GM12878 (cell line): ENCODE measurements around the gene MEAF6. TPM values are rescaled to one million over a fixed set of nuclear protein-coding genes. Genes with fewer than 3 reads are reported as not detected.

ENCODE experiments used
- ATAC-seq: fragments of 200-7000 bp; cut with Tn5 transposase; 3 replicates; pipeline ENCODE4 v1.9.1; 2020; ENCODE audit warnings: mild to moderate bottlenecking, moderate library complexity
- BruUV-seq: library from RNA; stranded (reverse); fragments of 400-500 nt; replicated peaks from 2 replicates; lab custom pipeline; 2021; lab: Mats Ljungman, UMichigan
- CTCF ChIA-PET: fragments of 300-600 bp; sonication (Branson Sonifier 250); formaldehyde crosslinking; extraction: SDS; loops from one replicate; lab custom pipeline; 2021; ENCODE audit warnings: inconsistent platforms; lab: Yijun Ruan, JAX
- POLR2A ChIA-PET: fragments of 350-600 bp; formaldehyde crosslinking; extraction: SDS; loops from one replicate; lab custom pipeline; 2021; ENCODE audit warnings: inconsistent platforms; lab: Charles Lee
- RAD21 ChIA-PET: fragments of 300-600 bp; sonication (Branson Sonifier 250); formaldehyde crosslinking; loops from one replicate; lab custom pipeline; 2023; ENCODE audit warnings: antibody characterized with exemption; ENCODE audit not compliant: unreplicated experiment; lab: Charles Lee
- SMC1A ChIA-PET: fragments of 300-600 bp; sonication (Branson Sonifier 250); formaldehyde crosslinking; loops from one replicate; lab custom pipeline; 2023; ENCODE audit not compliant: unreplicated experiment, uncharacterized antibody; lab: Charles Lee
- DNase-seq: peaks from one replicate; pipeline ENCODE4 v3.0.0-alpha.2; 2011; ENCODE audit warnings: low read depth, low spot score
- FAIRE-seq: peaks from 3 replicates; lab custom pipeline; 2011; peaks lifted over from hg19 to GRCh38; lab: Jason Lieb, UNC
- H2AFZ ChIP-seq: 2 replicates; pipeline ENCODE4 v1.6.0; 2011; ENCODE audit warnings: low read depth, low read length, control low read depth; ENCODE audit not compliant: control insufficient read depth
- H3K27ac ChIP-seq: 2 replicates; pipeline ENCODE4 v1.5.1; 2011; ENCODE audit warnings: control low read depth; ENCODE audit not compliant: control insufficient read depth, insufficient read depth
- H3K27me3 ChIP-seq, 2 experiments: replicated peaks in 1 of 2; 2 replicates each; pipeline versions ENCODE4 v1.6.0 to v1.6.1; 2011; ENCODE audit warnings: low read length in 1 of 2; ENCODE audit not compliant: control insufficient read depth in 2 of 2, insufficient read depth in 2 of 2
- H3K36me3 ChIP-seq, 2 experiments: 2 replicates each; pipeline ENCODE4 v1.5.1; 2011; ENCODE audit warnings: low read length in 1 of 2; ENCODE audit not compliant: control insufficient read depth in 2 of 2, insufficient read depth in 2 of 2
- H3K4me1 ChIP-seq: 2 replicates; pipeline ENCODE4 v1.6.1; 2011; ENCODE audit warnings: mild to moderate bottlenecking, low read length, moderate library complexity, mixed read lengths; ENCODE audit not compliant: control insufficient read depth, insufficient read depth
- H3K4me2 ChIP-seq: 2 replicates; pipeline ENCODE4 v1.6.0; 2011; ENCODE audit warnings: control low read depth; ENCODE audit not compliant: control insufficient read depth, insufficient read depth
- H3K4me3 ChIP-seq: fragments of 200-600 bp; sonication (generic); 2 replicates; pipeline ENCODE4 v1.5.1; 2016
- H3K79me2 ChIP-seq: 2 replicates; pipeline ENCODE4 v1.6.0; 2011; ENCODE audit warnings: low read length; ENCODE audit not compliant: control insufficient read depth, insufficient read depth
- H3K9ac ChIP-seq: 2 replicates; pipeline ENCODE4 v1.8.0; 2011; ENCODE audit warnings: low read length, control low read depth, mixed read lengths; ENCODE audit not compliant: control insufficient read depth, insufficient read depth
- H3K9me3 ChIP-seq: replicated peaks from 3 replicates; pipeline ENCODE4 v1.5.1; 2011; ENCODE audit warnings: mild to moderate bottlenecking, low read length; ENCODE audit not compliant: control insufficient read depth, insufficient read depth
- H4K20me1 ChIP-seq: 2 replicates; pipeline ENCODE4 v1.6.0; 2011; ENCODE audit not compliant: control insufficient read depth, insufficient read depth
- IKZF1 ChIP-seq: fragments of 450-650 bp; conservative IDR thresholded peaks from 2 replicates; pipeline ENCODE4 v1.6.1; 2017; ENCODE audit warnings: antibody characterized with exemption, mild to moderate bottlenecking
- POLR2A ChIP-seq: IDR thresholded peaks from 2 replicates; pipeline ENCODE4 v1.6.1; 2011; ENCODE audit warnings: low read depth, mild to moderate bottlenecking, low read length
- POLR2AphosphoS5 ChIP-seq: IDR thresholded peaks from 2 replicates; pipeline ENCODE4 v1.6.1; 2011; ENCODE audit warnings: mild to moderate bottlenecking, low read length, inconsistent platforms
- WRNIP1 ChIP-seq: IDR thresholded peaks from 2 replicates; pipeline ENCODE4 v1.6.1; 2011; ENCODE audit warnings: low read depth, low read length, improper control_type of control experiment, borderline replicate concordance
- ZNF274 ChIP-seq: IDR thresholded peaks from one replicate; pipeline ENCODE4 v1.8.0; 2011; ENCODE audit not compliant: insufficient read length, insufficient read depth
- WGBS: methylation state at CpG from one replicate; pipeline ENCODE4 v1.1.6; 2016; ENCODE audit warnings: low lambda C conversion rate; ENCODE audit not compliant: insufficient replicate concordance, insufficient coverage; ENCODE audit errors: missing lambda C conversion rate; 5-methylcytosine and 5-hydroxymethylcytosine counted together
- in situ Hi-C: fragments of 300-500 bp; cut with MboI; formaldehyde crosslinking; loops from 9 replicates; pipeline ENCODE4 v1.14.3; 2018; ENCODE audit warnings: mixed read lengths
- intact Hi-C: fragments of 100-400 bp; cut with micrococcal nuclease; formaldehyde crosslinking; loops from one replicate; pipeline ENCODE4 v1.14.2; 2022; ENCODE audit not compliant: unreplicated experiment
- polyA plus RNA-seq, 11 experiments: library from polyadenylated mRNA; depleted of rRNA in 4 of 11; unstranded in 6 of 11; stranded (reverse) in 5 of 11; fragments of >200 nt; fragmentation: Nextera tagmentation in 4 of 11; fragmentation: Illumina TruSeq in 1 of 11; extraction: Ambion mirVana in 4 of 11; extraction: Trizol in 1 of 11; gene quantifications; 1 replicate in 1 of 11; 2 replicates in 10 of 11; pipeline versions ENCODE4 v1.2.1 to v1.2.3, GENCODE V29; 2011 to 2016; ENCODE audit warnings: inconsistent platforms in 2 of 11, missing spikeins in 2 of 11, low read depth in 1 of 11
- total RNA-seq, 4 experiments: library from RNA; depleted of rRNA in 3 of 4; stranded (reverse); fragments of >200 nt in 3 of 4; fragmentation: Illumina TruSeq in 1 of 4; extraction: Trizol in 1 of 4; gene quantifications; 2 replicates each; pipeline versions ENCODE4 v1.2.1 to v1.2.3, GENCODE V29; 2013 to 2021

The MEAF6 gene
- total and polyA plus RNA-seq, 10 of the 15 experiments (the other 5 are each of a cell fraction or from before 2014, with no cell fraction given): 30.8 to 75.0 (median 58.1) TPM

GRCh38 chr1:37476460-37477197 lies 37.9 kb downstream of the MEAF6 start:
- ATAC-seq: no peak; the same call in 2 of the 3 replicates
- CTCF ChIA-PET: interaction anchor here (0.8 to 7.8 kb wide), 8 partner anchors 11 to 516 kb away, joined by 3 to 127 read pairs (median 6); partner anchors contain the start of gene MEAF6
- Histone ChIP-seq H3K27ac (peak overlapping the region; percentile 99), H3K4me2 (peak overlapping the region; percentile 73), H3K9me3 (no peaks in the 10 kb centered on the region), H3K27me3 (no peaks in the 10 kb centered on the region), H4K20me1 (peaks cover 3% of the 10 kb centered on the region; the same call in 1 of the 2 replicates), H3K9ac (peak overlapping the region; percentile 94), H3K4me3 (peak overlapping the region; percentile 99), H3K4me1 (peaks cover 26% of the 10 kb centered on the region), H3K79me2 (peaks cover 72% of the 10 kb centered on the region), H3K36me3 (peaks cover 19 to 29% of the 10 kb centered on the region in 2 experiments), H2AFZ (no peak overlapping the region)
- RAD21 ChIA-PET: interaction anchor here (1.0 to 10.4 kb wide), 8 partner anchors 10 to 213 kb away, joined by 3 to 82 read pairs (median 4); partner anchors contain the start of gene MEAF6
- no peak for FAIRE-seq
- POLR2A ChIA-PET: interaction anchor here (0.5 to 4.5 kb wide), 12 partner anchors 10 to 215 kb away, joined by 3 to 35 read pairs (median 10); partner anchors contain the start of genes CDCA8, MEAF6 and SNIP1
- WGBS: 0% methylated on average over 3 of the region's 5 CpGs
- 0 out of 2 replicates have a peak, but pooled peaks have one; percentile 2 for TF ChIP-seq POLR2A
- TF ChIP-seq IKZF1: no peak
- in situ Hi-C loops: no loop called here
- SMC1A ChIA-PET: interaction anchor here (0.8 to 3.6 kb wide), 10 partner anchors 8 to 205 kb away, joined by 3 to 36 read pairs (median 4); no protein-coding TSS in a partner anchor
- TSS peak; percentile 67 for BruUV-seq
- no peak for DNase-seq
- intact Hi-C loops: no loop called here

GRCh38 chr1:37476087-37476452 lies 38.5 kb downstream of the MEAF6 start:
- no peaks in the 10 kb centered on the region for H3K27me3 ChIP-seq
- WGBS: 1% methylated on average over 9 of the region's 9 CpGs
- H4K20me1 ChIP-seq: peaks cover 3% of the 10 kb centered on the region; the same call in 1 of the 2 replicates
- H2AFZ ChIP-seq: no peak overlapping the region
- FAIRE-seq (no peak), ATAC-seq (no peak), DNase-seq (no peak)
- in situ Hi-C loops: no loop called here
- H3K9ac ChIP-seq: peak overlapping the region; percentile 94
- peaks cover 26% of the 10 kb centered on the region for H3K4me1 ChIP-seq
- intact Hi-C loops: no loop called here
- no peak for TF ChIP-seq ZNF274
- TF ChIP-seq POLR2AphosphoS5: 0 out of 2 replicates have a peak, but pooled peaks have one; percentile 2
- peak; percentile 1; the same call in 1 of the 2 replicates for TF ChIP-seq WRNIP1
- peak overlapping the region; percentile 99 for H3K27ac ChIP-seq
- H3K4me3 ChIP-seq: peak overlapping the region; percentile 99
- H3K4me2 ChIP-seq: peak overlapping the region; percentile 73
- POLR2A ChIA-PET: interaction anchor here (1.0 to 4.5 kb wide), 11 partner anchors 11 to 1315 kb away, joined by 3 to 35 read pairs (median 9); partner anchors contain the start of genes CDCA8, GNL2, MEAF6 and SNIP1
- H3K36me3 ChIP-seq: peaks cover 13 to 23% of the 10 kb centered on the region in 2 experiments
- CTCF ChIA-PET: interaction anchor here (0.8 to 7.8 kb wide), 7 partner anchors 9 to 517 kb away, joined by 3 to 127 read pairs (median 3); partner anchors contain the start of gene MEAF6
- no TSS peak for BruUV-seq
- RAD21 ChIA-PET: interaction anchor here (1.5 to 10.4 kb wide), 4 partner anchors 10 to 213 kb away, joined by 4 to 82 read pairs (median 10); partner anchors contain the start of gene MEAF6
- peaks cover 67% of the 10 kb centered on the region for H3K79me2 ChIP-seq
- SMC1A ChIA-PET: interaction anchor here (0.9 to 3.6 kb wide), 7 partner anchors 8 to 206 kb away, joined by 3 to 23 read pairs (median 4); no protein-coding TSS in a partner anchor
- H3K9me3 ChIP-seq: no peaks in the 10 kb centered on the region
